PC-9 (cell line): Measurements from ENCODE around the gene KRT73. TPM values are rescaled to one million over a fixed set of nuclear protein-coding genes. Genes with fewer than 3 reads are reported as not detected.

Experiments
- BruUV-seq: library from RNA; stranded (reverse); fragments of 400-500 nt; replicated peaks from 2 replicates; lab custom pipeline; 2021; lab: Mats Ljungman, UMichigan
- CTCF ChIA-PET: fragments of 300-600 bp; sonication (Branson Sonifier 250); formaldehyde crosslinking; loops from one replicate; lab custom pipeline; 2022; ENCODE audit warnings: antibody characterized with exemption; lab: Charles Lee
- POLR2A ChIA-PET: fragments of 300-600 bp; sonication (Branson Sonifier 250); formaldehyde crosslinking; loops from one replicate; lab custom pipeline; 2022; ENCODE audit warnings: antibody characterized with exemption; ENCODE audit not compliant: unreplicated experiment; lab: Charles Lee
- DNase-seq, 2 experiments: peaks; one replicate each; pipeline versions ENCODE4 v3.0.0 to v3.0.0-alpha.2; 2015 to 2022; ENCODE audit warnings: mixed read lengths in 1 of 2
- H2AFZ ChIP-seq: fragments of 200-600 bp; sonication (generic); 2 replicates; pipeline ENCODE4 v1.8.1; 2017; ENCODE audit warnings: antibody characterized with exemption
- H3F3A ChIP-seq: fragments of 200-600 bp; sonication (generic); 2 replicates; pipeline ENCODE4 v1.8.1; 2017; ENCODE audit warnings: antibody characterized with exemption, mild to moderate bottlenecking, low read depth; ENCODE audit not compliant: insufficient read depth
- H3K27ac ChIP-seq: fragments of 200-600 bp; sonication (generic); 2 replicates; pipeline ENCODE4 v1.6.1; 2016; ENCODE audit warnings: mixed run types
- H3K27me3 ChIP-seq: fragments of 200-600 bp; sonication (generic); 2 replicates; pipeline ENCODE4 v1.6.1; 2016; ENCODE audit warnings: low read depth, mixed run types; ENCODE audit not compliant: insufficient read depth
- H3K36me3 ChIP-seq: fragments of 200-600 bp; sonication (generic); 2 replicates; pipeline ENCODE4 v1.6.1; 2016; ENCODE audit warnings: low read depth, mixed run types
- H3K4me1 ChIP-seq: fragments of 200-600 bp; sonication (generic); replicated peaks from 2 replicates; pipeline ENCODE4 v1.6.1; 2016; ENCODE audit warnings: mixed run types; ENCODE audit not compliant: insufficient read depth
- H3K4me2 ChIP-seq: fragments of 200-600 bp; sonication (generic); 2 replicates; pipeline ENCODE4 v1.6.1; 2017; ENCODE audit warnings: mixed run types
- H3K4me3 ChIP-seq: fragments of 200-600 bp; sonication (generic); 2 replicates; pipeline ENCODE4 v1.6.1; 2016; ENCODE audit warnings: mixed run types
- H3K79me2 ChIP-seq: fragments of 200-600 bp; sonication (generic); 2 replicates; pipeline ENCODE4 v1.6.1; 2017; ENCODE audit warnings: low read depth, mixed run types
- H3K9me2 ChIP-seq: fragments of 200-600 bp; sonication (generic); 2 replicates; pipeline ENCODE4 v1.8.1; 2017; ENCODE audit warnings: mild to moderate bottlenecking; ENCODE audit not compliant: insufficient read depth
- H3K9me3 ChIP-seq: fragments of 200-600 bp; sonication (generic); 2 replicates; pipeline ENCODE4 v1.8.1; 2016; ENCODE audit warnings: low read depth; ENCODE audit not compliant: insufficient read depth
- H4K20me1 ChIP-seq: fragments of 200-600 bp; sonication (generic); 2 replicates; pipeline ENCODE4 v1.8.1; 2017; ENCODE audit not compliant: insufficient read depth
- EZH2 ChIP-seq: fragments of 200-600 bp; sonication (generic); IDR thresholded peaks from 2 replicates; pipeline ENCODE4 v1.8.0; 2017; ENCODE audit warnings: antibody characterized with exemption, low read depth
- intact Hi-C: fragments of 100-400 bp; cut with micrococcal nuclease; formaldehyde crosslinking; loops from one replicate; pipeline ENCODE4 v1.10.0; 2022; ENCODE audit not compliant: unreplicated experiment
- total RNA-seq: library from RNA; stranded (reverse); gene quantifications from 2 replicates; pipeline ENCODE4 v1.2.3, GENCODE V29; 2021
- TF ChIP-seq, protein P1 (sequence below): fragments of 200-600 bp; sonication (generic); conservative IDR thresholded peaks from 2 replicates; pipeline ENCODE4 v1.6.1; 2017; ENCODE audit warnings: mixed run types, antibody characterized with exemption, mild to moderate bottlenecking, moderate library complexity

Gene KRT73
- total RNA-seq, 1 experiment from 2014 or later = not detected

GRCh38 chr12:52590021-52590420 lies 28.3 kb downstream of the KRT73 start:
- H3K9me2 ChIP-seq = no peaks in the 10 kb centered on the region
- POLR2A ChIA-PET = interaction anchor here (0.7 kb wide), 1 partner anchor 389 kb away, joined by 4 read pairs; no protein-coding TSS in a partner anchor
- no peaks in the 10 kb centered on the region for H3K79me2 ChIP-seq
- no peak for DNase-seq
- H3K27me3 ChIP-seq = no peaks in the 10 kb centered on the region
- H3K27ac ChIP-seq = no peak overlapping the region
- no peak overlapping the region for H3K4me3 ChIP-seq
- no TSS peak for BruUV-seq
- intact Hi-C loops = no loop called here
- no peak overlapping the region for H2AFZ ChIP-seq
- no peaks in the 10 kb centered on the region for H4K20me1 ChIP-seq
- H3K4me1 ChIP-seq = no peaks in the 10 kb centered on the region
- TF ChIP-seq EZH2 = no peak
- TF ChIP-seq, protein P1, sequence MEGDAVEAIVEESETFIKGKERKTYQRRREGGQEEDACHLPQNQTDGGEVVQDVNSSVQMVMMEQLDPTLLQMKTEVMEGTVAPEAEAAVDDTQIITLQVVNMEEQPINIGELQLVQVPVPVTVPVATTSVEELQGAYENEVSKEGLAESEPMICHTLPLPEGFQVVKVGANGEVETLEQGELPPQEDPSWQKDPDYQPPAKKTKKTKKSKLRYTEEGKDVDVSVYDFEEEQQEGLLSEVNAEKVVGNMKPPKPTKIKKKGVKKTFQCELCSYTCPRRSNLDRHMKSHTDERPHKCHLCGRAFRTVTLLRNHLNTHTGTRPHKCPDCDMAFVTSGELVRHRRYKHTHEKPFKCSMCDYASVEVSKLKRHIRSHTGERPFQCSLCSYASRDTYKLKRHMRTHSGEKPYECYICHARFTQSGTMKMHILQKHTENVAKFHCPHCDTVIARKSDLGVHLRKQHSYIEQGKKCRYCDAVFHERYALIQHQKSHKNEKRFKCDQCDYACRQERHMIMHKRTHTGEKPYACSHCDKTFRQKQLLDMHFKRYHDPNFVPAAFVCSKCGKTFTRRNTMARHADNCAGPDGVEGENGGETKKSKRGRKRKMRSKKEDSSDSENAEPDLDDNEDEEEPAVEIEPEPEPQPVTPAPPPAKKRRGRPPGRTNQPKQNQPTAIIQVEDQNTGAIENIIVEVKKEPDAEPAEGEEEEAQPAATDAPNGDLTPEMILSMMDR = no peak
- CTCF ChIA-PET = no interaction called here
- H3K9me3 ChIP-seq = no peaks in the 10 kb centered on the region
- no peaks in the 10 kb centered on the region for H3F3A ChIP-seq
- H3K36me3 ChIP-seq = no peaks in the 10 kb centered on the region
- H3K4me2 ChIP-seq = no peak overlapping the region

- ChIA-PET POLR2A (no interaction called here), CTCF (interaction anchor here (0.5 kb wide), 1 partner anchor 447 kb away, joined by 6 read pairs; no protein-coding TSS in a partner anchor)
- no peak overlapping the region for H3K4me2 ChIP-seq
- no peak for TF ChIP-seq EZH2
- TF ChIP-seq, protein P1 = no peak
- H3F3A ChIP-seq = no peaks in the 10 kb centered on the region
- no peaks in the 10 kb centered on the region for H3K9me3 ChIP-seq
- no peaks in the 10 kb centered on the region for H4K20me1 ChIP-seq
- BruUV-seq = no TSS peak
- H3K79me2 ChIP-seq = no peaks in the 10 kb centered on the region
- no peak overlapping the region for H3K4me3 ChIP-seq
- intact Hi-C loops = no loop called here
- no peaks in the 10 kb centered on the region for H3K9me2 ChIP-seq
- H3K27ac ChIP-seq = no peak overlapping the region
- no peak for DNase-seq
- no peaks in the 10 kb centered on the region for H3K27me3 ChIP-seq
- no peaks in the 10 kb centered on the region for H3K4me1 ChIP-seq
- no peaks in the 10 kb centered on the region for H3K36me3 ChIP-seq
- H2AFZ ChIP-seq = no peak overlapping the region
Measured at GRCh38 chr12:52587563-52587962, 30.8 kb downstream of the KRT73 start.

- CTCF ChIA-PET = no interaction called here
- Histone ChIP-seq H3K4me2 (no peak overlapping the region), H2AFZ (no peak overlapping the region), H3F3A (no peaks in the 10 kb centered on the region), H4K20me1 (no peaks in the 10 kb centered on the region), H3K9me2 (no peaks in the 10 kb centered on the region), H3K27ac (no peak overlapping the region), H3K4me1 (peaks cover 14% of the 10 kb centered on the region), H3K27me3 (no peaks in the 10 kb centered on the region), H3K36me3 (no peaks in the 10 kb centered on the region), H3K9me3 (no peaks in the 10 kb centered on the region), H3K79me2 (no peaks in the 10 kb centered on the region), H3K4me3 (no peak overlapping the region)
- no TSS peak for BruUV-seq
- TF ChIP-seq EZH2 = no peak
- TF ChIP-seq, protein P1 = no peak
- POLR2A ChIA-PET = no interaction called here
- intact Hi-C loops = no loop called here
- no peak for DNase-seq
Measured at GRCh38 chr12:52585946-52586345, 32.4 kb downstream of the KRT73 start.
